NCI-H128 (cell line): ENCODE measurements around the gene EFS.
A peak's percentile ranks its signal among the peaks of the same experiment; 100 is the strongest.
"Not testable (repeated sequence)": the region's sequence is repeated elsewhere in the genome, so short reads cannot be mapped to it uniquely, and the experiment has no call there.

Source experiments
- DNase-seq: peaks from one replicate; lab custom pipeline; 2025; ENCODE audit not compliant: unreplicated experiment; lab: John Stamatoyannopoulos, UW

The EFS gene

GRCh38 chr14:23327947-23328744 is 36.8 kb downstream of the EFS start:
- peak; percentile 59 for DNase-seq

- DNase-seq: no peak
Measured at GRCh38 chr14:23326491-23327332, 38.3 kb downstream of the EFS start.

GRCh38 chr14:23325746-23326145 is 39.2 kb downstream of the EFS start:
- DNase-seq: not testable (repeated sequence)

- no peak for DNase-seq
Measured at GRCh38 chr14:23324993-23325392, 40.0 kb downstream of the EFS start.

GRCh38 chr14:23324455-23324846 is 40.5 kb downstream of the EFS start:
- no peak for DNase-seq

- DNase-seq: no peak
Measured at GRCh38 chr14:23323838-23324454, 41.0 kb downstream of the EFS start.

GRCh38 chr14:23322568-23323517 is 42.1 kb downstream of the EFS start:
- DNase-seq: no peak

GRCh38 chr14:23321572-23322547 is 43.1 kb downstream of the EFS start:
- DNase-seq: no peak

- DNase-seq: peak; percentile 99
Measured at GRCh38 chr14:23320584-23321571, 44.1 kb downstream of the EFS start, which contains the start of gene PABPN1. Gene PABPN1 (plus strand): TSS chr14:23321457. CDS start chr14:23321470, 13 bp downstream.

- no peak for DNase-seq
Measured at GRCh38 chr14:23319746-23320583, 45.0 kb downstream of the EFS start.

GRCh38 chr14:23316300-23316699 is 48.7 kb downstream of the EFS start:
- no peak for DNase-seq

GRCh38 chr14:23310546-23310945 is 54.4 kb downstream of the EFS start:
- DNase-seq: no peak

- DNase-seq: no peak
Measured at GRCh38 chr14:23308721-23309445, 56.1 kb downstream of the EFS start.

- DNase-seq: no peak
Measured at GRCh38 chr14:23307687-23308644, 57.0 kb downstream of the EFS start.

- no peak for DNase-seq
Measured at GRCh38 chr14:23307146-23307530, 57.8 kb downstream of the EFS start.
